SU-DHL-6 (cell line): Measurements from ENCODE around the gene OLIG3.

Experiments
- H2AFZ ChIP-seq: fragments of 200-600 bp; sonication (generic); 2 replicates; pipeline ENCODE4 v1.6.1; 2014; ENCODE audit warnings: low read depth, mild to moderate bottlenecking, moderate library complexity, mixed read lengths, antibody characterized with exemption, low read length; ENCODE audit not compliant: severe bottlenecking
- H3F3A ChIP-seq: fragments of 200-600 bp; shearing (Covaris generic); 2 replicates; pipeline ENCODE4 v1.6.0; 2016; ENCODE audit warnings: antibody characterized with exemption, mild to moderate bottlenecking; ENCODE audit not compliant: insufficient read depth
- H3K27ac ChIP-seq: fragments of 200-600 bp; sonication (generic); 2 replicates; pipeline ENCODE4 v1.5.1; 2016; ENCODE audit warnings: low read depth, mild to moderate bottlenecking, low read length, moderate library complexity, mixed read lengths
- H3K27me3 ChIP-seq: fragments of 200-600 bp; sonication (generic), shearing (Covaris generic); 2 replicates; pipeline ENCODE4 v1.6.0; 2014; ENCODE audit warnings: mild to moderate bottlenecking, low read length
- H3K36me3 ChIP-seq: fragments of 200-600 bp; sonication (generic); 2 replicates; pipeline ENCODE4 v1.6.1; 2014; ENCODE audit warnings: mild to moderate bottlenecking, low read length, mixed read lengths
- H3K4me2 ChIP-seq: fragments of 300-600, 200-600 bp; shearing (Covaris generic), sonication (generic); 2 replicates; pipeline ENCODE4 v1.6.0; 2014; ENCODE audit warnings: low read length, low read depth, mild to moderate bottlenecking; ENCODE audit not compliant: poor library complexity, severe bottlenecking
- H3K4me3 ChIP-seq: fragments of 200-600 bp; sonication (generic); 2 replicates; pipeline ENCODE4 v1.5.1; 2014; ENCODE audit warnings: antibody characterized with exemption, low read length, mild to moderate bottlenecking, mixed read lengths; ENCODE audit not compliant: insufficient read depth, poor library complexity, severe bottlenecking
- H3K79me2 ChIP-seq: fragments of 200-600 bp; sonication (generic); 2 replicates; pipeline ENCODE4 v1.6.1; 2014; ENCODE audit warnings: mild to moderate bottlenecking, low read length, moderate library complexity; ENCODE audit not compliant: insufficient read depth
- H3K9ac ChIP-seq: fragments of 200-600 bp; sonication (generic); 2 replicates; pipeline ENCODE4 v1.7.0; 2014; ENCODE audit warnings: mild to moderate bottlenecking, low read length
- H3K9me2 ChIP-seq: fragments of 200-600 bp; sonication (generic); replicated peaks from 2 replicates; pipeline ENCODE4 v1.6.1; 2014; ENCODE audit warnings: low read length; ENCODE audit not compliant: insufficient read depth
- H3K9me3 ChIP-seq: fragments of 200-600 bp; sonication (generic); 2 replicates; pipeline ENCODE4 v1.6.1; 2014; ENCODE audit warnings: low read length, mixed read lengths; ENCODE audit not compliant: insufficient read depth
- H4K20me1 ChIP-seq: fragments of 200-600 bp; sonication (generic); 2 replicates; pipeline ENCODE4 v1.6.1; 2014; ENCODE audit warnings: low read depth, mild to moderate bottlenecking, antibody characterized with exemption, low read length, moderate library complexity, mixed read lengths
- CTCF ChIP-seq: fragments of 200-600 bp; sonication (generic); IDR thresholded peaks from one replicate; pipeline ENCODE4 v1.5.1; 2017; ENCODE audit warnings: antibody characterized with exemption, mild to moderate bottlenecking, low read length, moderate library complexity; ENCODE audit not compliant: insufficient read depth, poor library complexity, severe bottlenecking
- EZH2phosphoT487 ChIP-seq: fragments of 200-600 bp; sonication (generic), shearing (Covaris generic); conservative IDR thresholded peaks from 2 replicates; pipeline ENCODE4 v1.6.1; 2018; ENCODE audit warnings: mild to moderate bottlenecking, antibody characterized with exemption, low read length, moderate library complexity, mixed read lengths

Gene OLIG3

GRCh38 chr6:137496368-137496767, 2.2 kb upstream of the OLIG3 start:
- Histone ChIP-seq H4K20me1 (no peaks in the 10 kb centered on the region), H3K9ac (no peak overlapping the region), H2AFZ (no peak overlapping the region), H3K27me3 (no peaks in the 10 kb centered on the region), H3K27ac (no peak overlapping the region), H3K9me3 (no peaks in the 10 kb centered on the region), H3K36me3 (no peaks in the 10 kb centered on the region), H3K4me3 (no peak overlapping the region), H3K4me2 (no peak overlapping the region), H3F3A (no peaks in the 10 kb centered on the region), H3K79me2 (no peaks in the 10 kb centered on the region), H3K9me2 (no peaks in the 10 kb centered on the region)
- TF ChIP-seq EZH2phosphoT487, result no peak
- TF ChIP-seq CTCF, result no peak

- Histone ChIP-seq H3K79me2 (no peaks in the 10 kb centered on the region), H4K20me1 (no peaks in the 10 kb centered on the region), H3K36me3 (no peaks in the 10 kb centered on the region), H3K27me3 (no peaks in the 10 kb centered on the region), H2AFZ (no peak overlapping the region), H3K4me3 (no peak overlapping the region), H3K9me3 (no peaks in the 10 kb centered on the region), H3K9me2 (no peaks in the 10 kb centered on the region), H3F3A (no peaks in the 10 kb centered on the region), H3K4me2 (no peak overlapping the region), H3K9ac (no peak overlapping the region), H3K27ac (no peak overlapping the region)
- TF ChIP-seq CTCF (no peak), EZH2phosphoT487 (no peak)
Observed at GRCh38 chr6:137495703-137496336, 1.6 kb upstream of the OLIG3 start.

GRCh38 chr6:137494988-137495702, 951 bp upstream of the OLIG3 start:
- TF ChIP-seq CTCF (no peak), EZH2phosphoT487 (no peak)
- no peak overlapping the region for H3K4me3 ChIP-seq
- no peaks in the 10 kb centered on the region for H3K27me3 ChIP-seq

More at GRCh38 chr6:137494988-137495702, 951 bp upstream of the OLIG3 start:
- Histone ChIP-seq H3K9me3 (no peaks in the 10 kb centered on the region), H3K9ac (no peak overlapping the region), H3K36me3 (no peaks in the 10 kb centered on the region), H3K4me2 (no peak overlapping the region), H3F3A (no peaks in the 10 kb centered on the region), H3K9me2 (no peaks in the 10 kb centered on the region), H3K27ac (no peak overlapping the region), H2AFZ (no peak overlapping the region), H4K20me1 (no peaks in the 10 kb centered on the region), H3K79me2 (no peaks in the 10 kb centered on the region)
